Measurements from ENCODE around the gene PKP1.

The PKP1 gene

GRCh38 chr1:201250326-201251011 is 32.8 kb upstream of the PKP1 start:
- no peak for DNase-seq (ENCODE audit: low read depth)
- no peak overlapping the region for H3K4me3 ChIP-seq (ENCODE audit: low read length)

GRCh38 chr1:201251411-201251810 is 31.9 kb upstream of the PKP1 start:
- TF ChIP-seq CTCF (conservative IDR thresholded peaks at IDR 0.05; ENCODE audit: low read depth, low read length): no peak
- H3K4me3 ChIP-seq (ENCODE audit: low read length): no peak overlapping the region
- DNase-seq (ENCODE audit: low read depth): no peak

More at GRCh38 chr1:201250326-201251011, 32.8 kb upstream of the PKP1 start:
- TF ChIP-seq CTCF (conservative IDR thresholded peaks at IDR 0.05; ENCODE audit: low read depth, low read length): no peak

- H3K4me3 ChIP-seq (ENCODE audit: low read length): no peak overlapping the region
- no peak for DNase-seq (ENCODE audit: low read depth)
- no peak for TF ChIP-seq CTCF (conservative IDR thresholded peaks at IDR 0.05; ENCODE audit: low read depth, low read length)
Observed at GRCh38 chr1:201251851-201252430, 31.4 kb upstream of the PKP1 start.

GRCh38 chr1:201252944-201253371 is 30.3 kb upstream of the PKP1 start:
- DNase-seq (ENCODE audit: low read depth): no peak
- no peak overlapping the region for H3K4me3 ChIP-seq (ENCODE audit: low read length)

GRCh38 chr1:201253411-201253810 is 29.9 kb upstream of the PKP1 start:
- no peak for TF ChIP-seq CTCF (conservative IDR thresholded peaks at IDR 0.05; ENCODE audit: low read depth, low read length)
- DNase-seq (ENCODE audit: low read depth): no peak
- H3K4me3 ChIP-seq (ENCODE audit: low read length): no peak overlapping the region

More at GRCh38 chr1:201252944-201253371, 30.3 kb upstream of the PKP1 start:
- TF ChIP-seq CTCF (conservative IDR thresholded peaks at IDR 0.05; ENCODE audit: low read depth, low read length): no peak

GRCh38 chr1:201253906-201254624 is 29.2 kb upstream of the PKP1 start:
- no peak overlapping the region for H3K4me3 ChIP-seq (ENCODE audit: low read length)
- no peak for TF ChIP-seq CTCF (conservative IDR thresholded peaks at IDR 0.05; ENCODE audit: low read depth, low read length)
- DNase-seq (ENCODE audit: low read depth): no peak

All from retinal pigment epithelial cell (primary cell).